ENCODE measurements around the gene GXYLT2.

GRCh38 chr3:72997421-72997961 is 109.6 kb downstream of the GXYLT2 start:
- TF ChIP-seq CTCF (conservative IDR thresholded peaks at IDR 0.05 in 1 of 2, IDR thresholded peaks at IDR 0.05 in 1 of 2; ENCODE audit: low read depth in 1 of 2, low read length in 2 of 2) (peak; percentile 54 to 59), EZH2 (IDR thresholded peaks at IDR 0.05; ENCODE audit: low read length, missing control alignments) (no peak)
